NCI-H2196 (cell line): Measurements from ENCODE around the gene ALG12.
A peak's percentile ranks its signal among the peaks of the same experiment; 100 is the strongest.
"Not testable (repeated sequence)": the region's sequence is repeated elsewhere in the genome, so short reads cannot be mapped to it uniquely, and the experiment has no call there.

Source experiments
- DNase-seq: peaks from one replicate; lab custom pipeline; 2025; ENCODE audit not compliant: unreplicated experiment; lab: John Stamatoyannopoulos, UW

The ALG12 gene

GRCh38 chr22:49871482-49871881, 46.8 kb downstream of the ALG12 start:
- DNase-seq = no peak

GRCh38 chr22:49869845-49870712, 48.2 kb downstream of the ALG12 start:
- DNase-seq = no peak

GRCh38 chr22:49869086-49869830, 49.0 kb downstream of the ALG12 start:
- no peak for DNase-seq

GRCh38 chr22:49867303-49868265, 50.7 kb downstream of the ALG12 start:
- DNase-seq = no peak

- no peak for DNase-seq
These were observed 51.6 kb downstream of the ALG12 start for GRCh38 chr22:49866646-49867045.

- DNase-seq = no peak
These were observed 52.1 kb downstream of the ALG12 start for GRCh38 chr22:49866134-49866533.

GRCh38 chr22:49865156-49865555, 53.1 kb downstream of the ALG12 start:
- no peak for DNase-seq

GRCh38 chr22:49863931-49864330, 54.3 kb downstream of the ALG12 start:
- no peak for DNase-seq

- no peak for DNase-seq
These were observed 55.8 kb downstream of the ALG12 start for GRCh38 chr22:49862496-49862776.

- no peak for DNase-seq
These were observed 56.4 kb downstream of the ALG12 start for GRCh38 chr22:49861642-49862495.

- DNase-seq = no peak
These were observed 59.4 kb downstream of the ALG12 start for GRCh38 chr22:49858827-49859226.

GRCh38 chr22:49856766-49857618, 61.2 kb downstream of the ALG12 start:
- no peak for DNase-seq

- DNase-seq = no peak
These were observed 61.9 kb downstream of the ALG12 start for GRCh38 chr22:49856343-49856742.

- no peak for DNase-seq
These were observed 62.9 kb downstream of the ALG12 start for GRCh38 chr22:49855251-49855911.

- DNase-seq = no peak
These were observed 64.0 kb downstream of the ALG12 start for GRCh38 chr22:49853981-49854831.

- peak; percentile 93 for DNase-seq
These were observed 65.0 kb downstream of the ALG12 start, which contains the start of gene ZBED4 for GRCh38 chr22:49852898-49853894. Gene ZBED4 (plus strand): TSS chr22:49853844. CDS start chr22:49883663, 29,819 bp downstream.

- not testable (repeated sequence) for DNase-seq
These were observed 65.7 kb downstream of the ALG12 start for GRCh38 chr22:49852568-49852897.
